Inferior parietal cortex (tissue), 1 donor: ENCODE data around the gene COL9A1.
A peak's percentile ranks its signal among the peaks of the same experiment; 100 is the strongest.
"Not testable (repeated sequence)": the region's sequence is repeated elsewhere in the genome, so short reads cannot be mapped to it uniquely, and the experiment has no call there.

Experiments used
- DNase-seq: peaks from one replicate; pipeline ENCODE4 v3.0.0-alpha.2; 2016; ENCODE audit errors: extremely low spot score

The COL9A1 gene

GRCh38 chr6:70303034-70303525, at the start of gene COL9A1:
TSS of gene COL9A1 (minus strand) at chr6:70303084. CDS start at chr6:70302924, 160 bp downstream.
- DNase-seq = no peak

- no peak for DNase-seq
Measured at GRCh38 chr6:70351461-70351860, 48.6 kb upstream of the COL9A1 start.

GRCh38 chr6:70345619-70346018, 42.7 kb upstream of the COL9A1 start:
- DNase-seq = no peak

- no peak for DNase-seq
Measured at GRCh38 chr6:70343313-70343712, 40.4 kb upstream of the COL9A1 start.

GRCh38 chr6:70339810-70340209, 36.9 kb upstream of the COL9A1 start:
- DNase-seq = not testable (repeated sequence)

GRCh38 chr6:70338775-70339174, 35.9 kb upstream of the COL9A1 start:
- no peak for DNase-seq

- DNase-seq = no peak
Measured at GRCh38 chr6:70337743-70338105, 34.8 kb upstream of the COL9A1 start.

- peak; percentile 43 for DNase-seq
Measured at GRCh38 chr6:70336996-70337742, 34.3 kb upstream of the COL9A1 start.

GRCh38 chr6:70327036-70327435, 24.2 kb upstream of the COL9A1 start:
- DNase-seq = no peak

- no peak for DNase-seq
Measured at GRCh38 chr6:70325009-70325408, 22.1 kb upstream of the COL9A1 start.

GRCh38 chr6:70317799-70318198, 14.9 kb upstream of the COL9A1 start:
- not testable (repeated sequence) for DNase-seq

- DNase-seq = no peak
Measured at GRCh38 chr6:70315079-70315751, 12.3 kb upstream of the COL9A1 start.

- no peak for DNase-seq
Measured at GRCh38 chr6:70314296-70314695, 11.4 kb upstream of the COL9A1 start.

- no peak for DNase-seq
Measured at GRCh38 chr6:70312165-70312745, 9.4 kb upstream of the COL9A1 start.

GRCh38 chr6:70310063-70310694, 7.3 kb upstream of the COL9A1 start:
- peak; percentile 84 for DNase-seq

GRCh38 chr6:70309243-70309642, 6.4 kb upstream of the COL9A1 start:
- no peak for DNase-seq

- not testable (repeated sequence) for DNase-seq
Measured at GRCh38 chr6:70308142-70308541, 5.3 kb upstream of the COL9A1 start.

GRCh38 chr6:70307008-70307407, 4.1 kb upstream of the COL9A1 start:
- no peak for DNase-seq

GRCh38 chr6:70304616-70305015, 1.7 kb upstream of the COL9A1 start:
- no peak for DNase-seq

- DNase-seq = no peak
Measured at GRCh38 chr6:70299456-70299855, 3.4 kb downstream of the COL9A1 start.

GRCh38 chr6:70298068-70298467, 4.8 kb downstream of the COL9A1 start:
- DNase-seq = no peak

GRCh38 chr6:70292193-70292592, 10.7 kb downstream of the COL9A1 start:
- no peak for DNase-seq
